Measurements from ENCODE around the gene TOM1L1.

The TOM1L1 gene

GRCh38 chr17:54899721-54900456, 763 bp upstream of the TOM1L1 start:
- DNase-seq = no peak

GRCh38 chr17:54901230-54901822, 674 bp downstream of the TOM1L1 start:
- DNase-seq = no peak

- no peak for DNase-seq
These were observed 1.4 kb downstream of the TOM1L1 start for GRCh38 chr17:54902017-54902416.

- no peak for DNase-seq
These were observed 2.0 kb downstream of the TOM1L1 start for GRCh38 chr17:54902611-54903010.

- no peak for DNase-seq
These were observed 2.7 kb downstream of the TOM1L1 start for GRCh38 chr17:54903375-54903774.

- no peak for DNase-seq
These were observed 6.0 kb downstream of the TOM1L1 start for GRCh38 chr17:54906683-54907082.

GRCh38 chr17:54907376-54907775, 6.7 kb downstream of the TOM1L1 start:
- DNase-seq = no peak

GRCh38 chr17:54909766-54910165, 9.1 kb downstream of the TOM1L1 start:
- no peak for DNase-seq

GRCh38 chr17:54916721-54917120, 16.1 kb downstream of the TOM1L1 start:
- no peak for DNase-seq

GRCh38 chr17:54919425-54919824, 18.8 kb downstream of the TOM1L1 start:
- no peak for DNase-seq

- no peak for DNase-seq
These were observed 20.2 kb downstream of the TOM1L1 start for GRCh38 chr17:54920819-54921218.

GRCh38 chr17:54924405-54924804, 23.8 kb downstream of the TOM1L1 start:
- no peak for DNase-seq

- no peak for DNase-seq
These were observed 26.9 kb downstream of the TOM1L1 start for GRCh38 chr17:54927525-54927924.

GRCh38 chr17:54932711-54933110, 32.1 kb downstream of the TOM1L1 start:
- no peak for DNase-seq

- no peak for DNase-seq
These were observed 33.3 kb downstream of the TOM1L1 start for GRCh38 chr17:54933921-54934320.

- DNase-seq = no peak
These were observed 34.8 kb downstream of the TOM1L1 start for GRCh38 chr17:54935471-54935870.

- DNase-seq = no peak
These were observed 36.4 kb downstream of the TOM1L1 start for GRCh38 chr17:54937018-54937417.

- no peak for DNase-seq
These were observed 36.8 kb downstream of the TOM1L1 start for GRCh38 chr17:54937426-54937825.

- DNase-seq = no peak
These were observed 40.6 kb downstream of the TOM1L1 start for GRCh38 chr17:54941285-54941684.

GRCh38 chr17:54944796-54945195, 44.1 kb downstream of the TOM1L1 start:
- no peak for DNase-seq

GRCh38 chr17:54945231-54945630, 44.6 kb downstream of the TOM1L1 start:
- DNase-seq = no peak

GRCh38 chr17:54945671-54946070, 45.0 kb downstream of the TOM1L1 start:
- DNase-seq = no peak

- no peak for DNase-seq
These were observed 46.7 kb downstream of the TOM1L1 start for GRCh38 chr17:54947396-54947795.

GRCh38 chr17:54948380-54948779, 47.7 kb downstream of the TOM1L1 start:
- DNase-seq = no peak

GRCh38 chr17:54950116-54950515, 49.5 kb downstream of the TOM1L1 start:
- DNase-seq = no peak
